GM12892 (cell line): ENCODE results near the gene SCAMP5.

Experiments used
- POLR2A ChIP-seq: IDR thresholded peaks from 2 replicates; pipeline ENCODE4 v1.6.1; 2011; ENCODE audit warnings: low read depth, low read length, control low read depth
- POLR2AphosphoS5 ChIP-seq: IDR thresholded peaks from 2 replicates; pipeline ENCODE4 v1.6.1; 2011; ENCODE audit warnings: low read depth, low read length, control low read depth
- TAF1 ChIP-seq: IDR thresholded peaks from 2 replicates; pipeline ENCODE4 v1.6.1; 2011; ENCODE audit warnings: low read depth, mild to moderate bottlenecking, control low read depth, low read length, borderline replicate concordance

GRCh38 chr15:74955017-74955416 lies 40.3 kb upstream of the SCAMP5 start:
- TF ChIP-seq POLR2AphosphoS5, result no peak
- no peak for TF ChIP-seq TAF1
- no peak for TF ChIP-seq POLR2A
